ENCODE data around the gene SORCS2.
"Not testable (repeated sequence)": the region's sequence is repeated elsewhere in the genome, so short reads cannot be mapped to it uniquely, and the experiment has no call there.

The SORCS2 gene

DNA sequence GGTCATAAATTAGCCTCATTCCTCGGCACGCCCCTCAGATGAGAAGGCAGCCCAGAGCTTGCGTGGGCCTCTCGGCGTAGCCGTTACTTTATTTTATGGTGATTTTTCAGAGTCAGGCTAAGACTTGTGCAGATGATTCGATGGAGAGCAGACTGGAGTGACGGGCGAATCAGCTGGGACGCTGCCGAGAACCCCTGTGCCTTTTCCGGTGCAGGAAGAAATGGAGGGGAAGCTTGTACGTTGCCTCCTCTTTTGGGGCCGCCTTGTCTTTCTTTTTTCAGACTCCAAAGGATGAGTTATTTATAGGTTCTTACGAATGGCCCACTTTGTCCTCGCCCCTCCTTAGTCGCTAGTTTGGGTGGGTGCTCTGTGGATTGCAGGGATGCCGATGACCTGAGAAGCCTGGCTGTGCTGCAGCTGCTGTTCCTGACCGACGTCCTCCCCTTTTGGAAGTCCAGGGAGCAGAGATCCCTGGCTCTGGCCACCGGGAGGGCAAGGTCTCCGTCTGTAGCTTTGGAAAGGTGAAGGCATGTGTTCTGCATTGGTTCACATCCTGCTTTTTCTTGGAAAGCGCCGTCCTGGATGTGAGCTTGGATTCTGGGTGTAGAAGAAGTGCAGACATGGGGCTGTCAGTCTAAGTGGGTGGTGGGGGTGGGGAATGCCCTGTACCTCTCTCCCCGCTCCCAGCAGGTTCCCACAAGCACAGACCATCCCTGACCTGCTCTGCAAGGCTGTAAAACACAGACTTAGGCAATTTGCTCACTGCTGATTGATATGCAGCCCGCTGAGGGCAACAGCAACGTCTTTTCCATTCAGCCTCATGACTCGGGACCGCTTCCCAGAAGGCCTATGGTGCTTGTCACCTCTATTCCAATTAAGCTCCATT, 9.3 kb downstream of the SORCS2 start:
- DNase-seq: no peak

DNA sequence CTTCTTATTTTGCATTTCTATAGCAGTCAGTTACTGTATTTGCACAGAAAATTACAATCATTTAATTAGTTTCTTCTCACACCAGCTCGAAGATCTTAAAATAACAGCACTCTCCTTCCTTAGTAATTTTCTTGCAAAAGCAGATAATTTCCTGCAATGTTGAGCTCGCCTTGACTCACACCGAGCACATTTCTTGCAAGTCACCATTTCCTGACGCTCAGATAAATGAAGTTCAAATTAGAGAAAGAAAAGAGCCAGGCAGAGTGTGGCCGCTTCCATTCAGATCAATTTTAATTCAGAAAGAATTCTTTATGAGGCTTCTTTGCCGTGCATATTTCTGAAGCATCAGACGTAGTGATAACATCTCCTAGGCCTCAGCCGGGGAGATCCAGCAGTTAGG, 10.1 kb downstream of the SORCS2 start:
- no peak for DNase-seq

DNA sequence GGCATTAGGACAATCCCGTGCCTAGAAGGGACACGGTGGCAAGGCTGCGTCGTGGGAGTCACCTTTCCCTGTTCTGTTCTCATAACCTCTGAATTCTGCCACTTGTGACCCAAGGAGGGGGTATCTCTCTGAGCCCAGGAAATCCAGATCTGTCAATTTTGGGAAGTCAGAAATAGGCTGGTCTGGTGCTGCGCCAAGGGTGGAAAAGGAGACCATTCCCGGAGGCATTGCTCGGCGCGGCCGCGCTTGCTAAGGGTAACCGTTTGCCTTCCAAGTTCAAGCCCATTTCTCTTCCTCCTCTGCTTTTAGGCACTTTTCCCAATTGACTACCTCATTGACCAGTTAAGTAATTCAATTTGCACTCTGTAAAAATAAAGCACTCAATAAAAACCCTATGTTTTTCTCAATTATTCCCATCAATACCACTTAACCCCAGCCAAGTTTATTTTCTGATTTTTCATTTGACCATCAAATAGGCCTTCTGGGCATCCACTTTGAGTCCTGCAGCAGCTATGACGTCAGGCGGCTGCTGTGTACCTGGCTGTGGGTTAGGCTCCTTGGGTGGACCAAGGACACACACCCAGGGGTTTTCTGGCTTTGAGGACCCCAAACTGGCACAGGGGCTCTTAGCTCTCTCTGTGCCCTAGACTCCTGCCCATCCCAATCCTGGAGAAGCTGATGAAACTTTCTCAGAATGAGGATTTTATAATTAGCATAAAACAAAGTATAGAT, 12.5 kb downstream of the SORCS2 start:
- no peak for DNase-seq

DNA sequence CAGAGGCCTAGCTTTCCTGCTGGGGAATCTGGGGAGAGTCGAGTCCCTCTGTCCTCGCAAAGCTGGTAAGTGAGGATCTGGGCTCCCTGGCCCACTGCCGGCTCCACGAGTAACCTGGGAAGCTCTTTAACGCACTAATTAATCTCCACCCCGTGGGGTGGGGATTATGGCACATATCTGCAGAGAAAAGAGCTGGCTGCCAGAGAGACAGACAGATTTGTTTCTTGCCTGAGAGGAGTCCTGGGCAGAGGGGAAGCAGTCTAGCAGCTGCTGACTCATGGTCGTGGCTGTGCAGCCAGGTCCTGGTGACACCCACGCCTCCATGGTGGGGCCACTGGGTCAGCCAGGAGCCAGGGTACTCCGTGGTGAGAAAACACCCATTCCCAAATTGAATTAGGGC, 14.0 kb downstream of the SORCS2 start:
- DNase-seq: no peak

DNA sequence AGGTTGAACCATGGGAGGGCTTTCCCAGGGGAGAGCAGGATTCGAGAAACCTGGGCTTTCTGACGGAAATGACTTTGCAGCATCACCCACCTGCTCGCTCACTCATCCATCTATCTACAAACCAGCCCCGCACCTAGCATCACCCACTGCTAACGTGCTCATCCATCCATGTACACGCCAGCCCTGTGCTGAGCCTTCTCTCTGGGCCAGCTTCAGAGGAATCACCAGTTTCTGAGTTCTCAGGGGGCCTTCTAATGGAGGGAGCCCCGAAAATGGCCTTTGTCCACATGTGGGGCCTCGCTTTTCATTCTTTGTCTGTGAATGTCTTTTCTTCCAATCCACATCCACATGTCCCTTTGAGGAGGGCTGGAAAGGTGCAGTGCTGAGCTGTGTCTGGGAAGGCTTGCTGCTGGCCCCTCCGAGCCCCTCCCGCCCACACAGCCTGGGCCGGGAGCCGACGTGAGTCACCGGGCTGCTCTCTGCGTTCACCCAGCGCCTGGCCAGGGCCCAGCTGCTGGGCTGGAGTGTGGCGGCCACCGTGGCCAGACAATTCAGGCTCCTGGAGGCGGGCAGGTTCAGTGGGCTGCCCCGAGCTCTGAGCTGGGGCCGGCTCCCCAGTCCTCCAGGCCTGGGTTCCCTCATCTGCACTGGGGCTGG, 14.7 kb downstream of the SORCS2 start:
- DNase-seq: no peak

DNA sequence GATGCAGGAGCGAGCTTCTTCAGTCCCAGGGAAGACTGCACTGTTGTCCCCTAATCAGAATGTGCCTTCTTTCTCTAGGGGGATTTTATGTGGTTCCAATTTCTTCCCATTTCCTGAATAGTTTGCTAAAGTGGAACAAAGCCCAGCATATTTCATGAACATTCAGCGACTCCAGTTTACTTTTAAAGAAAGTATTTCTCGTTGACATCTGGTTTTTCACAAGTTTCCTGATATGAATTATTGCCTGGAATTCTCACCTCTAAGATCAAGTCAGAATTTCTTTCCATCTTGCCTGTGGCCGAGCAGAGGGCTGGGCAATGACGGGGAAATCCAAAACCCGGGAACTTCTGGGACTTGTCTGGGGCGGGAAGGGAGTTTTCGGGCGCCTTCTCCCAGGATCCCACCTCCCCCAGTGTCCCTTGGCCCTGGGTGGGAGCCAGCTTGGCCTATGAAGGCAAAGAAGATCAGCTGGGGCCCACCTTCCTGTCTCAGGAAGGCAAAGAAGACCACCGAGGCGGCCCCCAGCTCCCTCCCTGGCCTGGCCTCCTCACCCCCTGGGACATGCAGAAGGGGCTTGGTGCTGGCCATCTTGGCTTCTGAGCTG, 15.4 kb downstream of the SORCS2 start:
- no peak for DNase-seq

DNA sequence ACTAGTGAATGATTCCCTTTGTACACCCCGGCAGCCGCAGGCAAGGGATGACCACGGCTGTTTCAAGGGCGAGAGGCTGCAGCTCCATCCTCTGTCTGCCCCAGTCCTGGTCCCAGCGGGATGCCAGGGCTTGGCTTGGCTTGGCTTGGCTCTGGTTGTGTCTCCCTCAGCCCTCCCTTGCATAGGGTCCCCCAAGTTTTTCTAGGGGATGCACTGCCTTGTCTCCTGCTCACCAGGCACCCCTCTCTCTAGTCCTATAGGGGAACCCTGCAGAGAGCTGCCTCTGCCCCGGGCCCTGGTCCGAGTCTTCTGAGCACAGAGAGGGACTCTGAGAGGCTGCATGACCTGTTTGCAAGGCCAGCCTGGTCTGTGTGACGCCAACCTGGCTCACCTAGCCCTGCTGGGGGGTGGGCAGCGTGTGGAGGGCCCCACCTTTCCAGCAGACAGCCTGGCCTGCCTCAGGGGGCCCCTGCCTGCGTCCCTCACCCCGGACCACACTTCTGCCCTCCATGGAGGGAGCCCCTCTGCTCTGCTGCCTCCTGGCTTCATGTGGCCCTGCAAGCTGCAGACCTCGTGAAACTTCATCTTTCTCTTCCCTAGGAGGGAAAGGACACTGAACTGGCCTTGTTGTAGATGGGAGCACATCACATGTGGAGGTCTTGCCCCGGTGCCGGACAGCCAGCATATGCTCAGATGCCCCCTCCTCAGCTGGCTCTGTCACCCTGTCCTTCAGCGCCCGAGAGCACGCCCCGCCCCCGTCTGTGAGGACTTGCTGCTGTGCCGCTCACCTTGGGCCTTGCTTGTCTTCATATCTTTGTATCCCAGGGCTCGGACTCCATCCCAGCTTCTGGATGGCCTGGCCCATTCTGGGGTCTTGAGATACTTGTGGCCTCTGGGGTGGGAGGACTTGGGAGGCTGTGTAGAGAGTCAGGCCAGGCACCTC, 16.4 kb downstream of the SORCS2 start:
- DNase-seq: no peak

DNA sequence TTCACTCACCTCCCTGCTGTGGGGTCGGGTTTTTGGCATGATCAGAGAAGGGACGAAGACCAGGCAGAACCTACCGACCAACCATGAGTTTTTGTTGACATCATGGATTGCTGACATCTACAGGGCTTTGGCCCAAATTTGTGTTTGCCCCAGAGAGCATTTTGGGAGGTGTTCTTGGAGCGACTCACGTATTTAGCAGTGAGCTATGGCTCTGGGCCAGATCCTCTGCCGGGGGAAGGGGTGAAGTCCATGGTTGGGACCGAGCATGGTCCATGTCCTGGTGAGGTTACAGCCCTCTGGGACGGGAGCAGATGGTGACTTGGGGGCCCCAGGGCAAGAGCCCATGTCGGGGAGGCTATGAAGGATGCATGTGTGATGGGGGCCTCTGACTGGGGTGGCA, 17.4 kb downstream of the SORCS2 start:
- no peak for DNase-seq

DNA sequence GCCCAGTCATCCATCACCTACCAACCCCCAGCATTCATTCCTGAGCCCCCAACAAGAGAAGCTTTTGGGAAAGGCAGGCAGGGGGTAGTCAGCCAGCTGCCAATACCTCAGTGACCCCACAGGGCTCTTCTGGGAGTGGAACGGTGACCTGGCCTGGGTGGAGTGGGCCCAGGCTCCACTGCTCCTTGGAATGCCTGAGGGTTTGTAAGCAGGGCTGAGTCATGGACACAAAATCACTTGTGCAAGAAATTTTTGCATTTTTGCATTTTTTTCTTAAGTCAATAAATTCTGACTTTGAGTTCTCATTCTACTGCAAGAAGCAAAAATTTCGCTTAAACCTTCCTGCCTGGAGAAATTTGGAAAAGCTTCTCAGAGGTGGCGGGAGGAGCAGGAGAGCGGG, 18.5 kb downstream of the SORCS2 start:
- no peak for DNase-seq

DNA sequence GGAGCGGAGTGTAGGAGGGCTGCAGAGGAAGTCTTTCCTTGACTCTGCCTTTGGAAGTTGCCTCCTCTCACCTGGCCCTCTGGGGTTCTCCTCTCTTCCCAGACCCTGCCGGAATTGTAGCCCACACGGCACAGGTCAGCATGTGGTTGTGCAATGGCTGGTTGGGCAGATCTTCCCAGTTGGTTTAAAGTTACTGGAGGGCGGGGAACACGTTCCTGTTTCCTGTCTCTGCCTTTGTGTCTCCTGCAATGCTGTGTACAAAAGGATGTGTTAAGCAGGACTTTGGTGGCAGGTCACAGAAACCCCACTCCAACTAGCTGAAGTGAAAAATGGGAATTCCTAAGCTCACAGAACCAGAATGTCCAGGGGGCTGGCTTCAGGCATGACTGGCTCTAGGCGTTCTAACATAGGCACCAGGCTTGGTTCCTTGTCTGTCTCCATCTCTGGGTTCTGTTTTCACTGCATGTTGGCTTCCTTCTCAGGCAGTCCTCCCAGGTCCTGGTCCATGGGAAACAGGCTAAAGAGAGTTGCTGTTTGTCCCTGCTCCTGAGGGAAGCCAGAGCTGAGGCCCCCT, 19.9 kb downstream of the SORCS2 start:
- no peak for DNase-seq

DNA sequence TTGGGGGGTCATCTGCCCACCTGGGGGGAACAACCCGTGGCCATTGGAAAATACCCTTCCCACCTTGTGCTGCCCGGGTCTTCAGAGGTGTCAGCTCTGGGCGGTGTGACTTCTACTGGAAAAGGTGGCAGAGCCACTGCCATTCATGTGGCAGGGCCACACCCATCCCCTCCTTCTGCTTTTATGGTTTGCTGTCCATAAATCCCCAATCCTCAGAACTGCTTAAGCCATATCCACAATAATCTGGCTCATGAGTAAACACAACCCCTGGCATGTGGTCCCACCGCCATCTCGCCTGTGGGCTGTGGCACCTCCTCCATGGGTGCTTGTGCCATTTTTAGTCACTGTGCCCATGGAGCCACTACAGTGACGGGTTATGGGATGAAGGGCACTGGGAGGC, 20.6 kb downstream of the SORCS2 start:
- no peak for DNase-seq

DNA sequence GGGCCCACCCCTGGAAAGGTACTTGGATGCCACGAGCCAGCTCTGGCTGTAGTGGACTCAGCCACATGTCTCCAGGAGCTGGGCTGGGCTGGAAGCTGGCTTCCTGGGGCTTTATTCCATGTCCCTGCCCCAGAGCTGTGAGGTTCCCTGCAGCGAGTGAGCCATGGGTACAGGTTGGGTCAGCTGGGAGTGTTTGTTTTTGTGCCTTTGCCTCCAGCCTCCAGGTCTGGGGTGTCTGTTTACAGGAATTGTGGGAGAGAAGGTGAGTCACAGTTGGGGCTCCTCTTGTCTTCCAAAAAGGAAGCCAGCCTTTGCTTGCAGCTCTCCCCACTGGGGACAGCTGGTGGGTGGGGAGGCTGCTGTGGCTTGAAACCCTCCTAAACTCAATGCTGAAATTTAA, 21.5 kb downstream of the SORCS2 start:
- no peak for DNase-seq

DNA sequence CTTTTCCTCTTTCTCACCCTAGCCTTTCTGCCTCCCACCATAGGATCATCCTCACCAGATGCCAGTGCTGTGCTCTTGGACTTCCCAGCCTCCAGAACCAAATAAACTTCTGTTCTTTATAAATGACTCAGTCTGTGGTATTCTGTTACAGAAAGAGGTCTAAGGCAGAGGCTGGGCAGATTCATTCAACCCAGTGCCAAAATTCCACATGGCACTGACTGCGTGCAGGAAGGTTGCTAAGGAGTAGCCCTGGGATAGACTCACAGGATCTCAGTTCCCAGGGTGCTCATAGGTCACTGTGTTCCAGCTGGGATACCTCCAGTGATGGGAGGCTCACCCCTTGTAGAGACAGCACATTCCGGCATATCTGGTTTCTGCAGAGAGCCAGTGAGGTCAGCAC, 22.0 kb downstream of the SORCS2 start:
- no peak for DNase-seq

DNA sequence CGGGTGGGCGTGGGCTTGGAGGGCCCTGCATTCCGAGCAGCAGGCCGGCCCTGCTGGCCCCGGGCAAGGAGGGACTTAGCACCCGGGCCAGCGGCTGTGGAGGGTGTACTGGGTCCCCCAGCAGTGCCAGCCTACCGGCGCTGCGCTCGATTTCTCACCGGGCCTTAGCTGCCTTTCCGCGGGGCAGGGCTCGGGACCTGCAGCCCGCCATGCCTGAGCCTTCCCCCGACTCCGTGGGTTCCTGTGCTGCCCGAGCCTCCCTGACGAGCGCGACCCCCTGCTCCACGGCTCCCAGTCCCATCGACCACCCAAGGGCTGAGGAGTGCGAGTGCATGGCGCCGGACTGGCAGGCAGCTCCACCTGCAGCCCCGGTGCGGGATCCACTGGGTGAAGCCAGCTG, 22.8 kb downstream of the SORCS2 start:
- not testable (repeated sequence) for DNase-seq

DNA sequence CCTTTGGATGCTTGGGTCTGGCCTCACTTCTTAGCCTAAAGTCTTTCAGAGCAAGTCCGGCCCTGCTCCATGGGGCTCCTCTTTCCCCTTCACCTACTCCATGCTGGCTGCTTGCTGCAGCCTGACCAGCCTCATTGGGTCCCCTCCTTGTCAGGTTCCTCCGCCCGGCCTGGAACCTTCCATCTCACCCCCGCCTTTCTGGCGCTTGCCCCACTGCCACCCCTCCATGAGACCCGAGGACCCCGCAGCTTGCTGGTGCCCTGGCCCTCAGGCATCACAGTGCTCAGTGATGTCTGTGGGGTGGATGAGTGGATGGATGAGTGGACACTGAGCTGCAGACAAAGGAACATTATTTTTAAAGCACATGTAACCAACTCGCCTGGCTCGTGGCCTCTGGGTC, 24.7 kb downstream of the SORCS2 start:
- no peak for DNase-seq

DNA sequence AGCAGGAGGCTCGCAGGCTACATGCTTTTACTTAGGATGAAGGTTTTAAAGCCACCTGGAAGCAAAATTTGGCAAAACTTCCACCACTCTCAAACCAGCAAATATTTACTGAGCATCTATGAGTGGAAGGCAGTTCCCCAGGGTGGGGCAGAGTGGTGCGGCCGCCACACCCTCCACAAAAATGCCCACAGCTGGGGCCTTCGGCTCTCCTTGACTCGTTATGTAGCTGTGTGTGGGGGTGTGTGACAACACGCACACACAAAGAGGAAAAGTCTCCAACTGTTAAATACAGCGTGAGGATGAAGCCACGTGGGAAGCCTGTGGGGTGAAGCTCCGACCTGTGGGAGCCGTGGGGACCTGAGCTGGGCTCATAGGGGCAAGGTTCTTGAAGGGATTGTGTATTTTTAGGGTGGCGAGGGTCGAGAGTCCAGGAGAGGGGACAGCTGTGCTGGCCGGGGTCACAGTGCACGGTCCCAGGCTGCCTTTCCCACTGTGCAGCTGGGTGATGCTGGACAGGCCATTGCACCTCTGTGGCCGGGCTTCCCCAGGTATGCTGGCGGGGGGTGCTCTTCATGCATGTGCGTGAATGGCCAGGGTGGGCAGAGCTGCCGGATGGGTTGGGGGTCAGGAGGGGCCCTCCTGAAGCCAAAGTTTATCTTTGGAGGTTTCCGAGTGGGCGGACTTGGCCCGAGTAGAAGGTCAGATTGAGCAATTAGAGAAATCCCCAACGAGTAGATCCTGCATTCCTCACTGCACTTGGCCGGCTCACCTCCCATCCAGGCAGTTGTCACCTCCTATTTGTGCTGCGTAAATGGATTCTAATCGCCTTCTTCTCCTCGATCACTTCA, 25.4 kb downstream of the SORCS2 start:
- no peak for DNase-seq

DNA sequence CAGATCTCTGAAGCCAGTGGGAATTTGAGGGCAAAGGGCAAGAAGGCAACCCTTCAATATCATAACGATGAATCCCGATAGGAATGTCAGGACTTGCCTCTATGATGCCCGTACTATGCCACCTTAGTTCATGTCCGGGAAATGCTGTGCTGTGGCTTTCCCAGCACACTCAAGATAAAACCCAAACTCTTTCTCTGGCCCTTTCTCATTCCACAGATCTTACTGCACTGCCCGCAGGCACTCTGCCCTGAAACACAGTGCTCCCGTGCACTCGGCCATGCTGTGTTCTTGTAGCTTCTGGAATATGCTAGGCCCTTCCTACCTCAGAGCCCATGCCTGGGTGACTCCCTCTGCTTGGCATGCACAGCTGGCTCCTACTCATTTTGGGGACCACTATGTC, 26.3 kb downstream of the SORCS2 start:
- no peak for DNase-seq

DNA sequence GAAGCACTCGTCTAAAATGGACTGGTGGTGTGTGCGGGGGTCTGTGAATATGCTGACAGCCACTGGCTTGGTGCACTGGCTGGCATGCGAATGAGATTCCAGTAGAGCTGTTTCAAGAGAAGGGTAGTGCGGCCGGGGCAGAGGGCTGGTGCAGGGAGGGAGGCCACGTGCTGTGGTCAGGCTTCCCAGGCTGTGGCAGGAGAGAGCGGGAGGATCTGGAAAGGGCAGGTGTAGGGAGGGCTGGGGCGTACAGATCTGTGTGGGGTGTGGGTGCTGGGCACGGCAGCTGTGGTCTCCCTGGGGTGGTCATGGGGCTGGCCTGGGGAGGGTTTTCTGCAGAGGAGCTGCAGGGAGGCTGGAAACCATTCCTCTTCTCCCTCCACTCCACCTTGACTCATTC, 30.2 kb downstream of the SORCS2 start:
- DNase-seq: no peak

DNA sequence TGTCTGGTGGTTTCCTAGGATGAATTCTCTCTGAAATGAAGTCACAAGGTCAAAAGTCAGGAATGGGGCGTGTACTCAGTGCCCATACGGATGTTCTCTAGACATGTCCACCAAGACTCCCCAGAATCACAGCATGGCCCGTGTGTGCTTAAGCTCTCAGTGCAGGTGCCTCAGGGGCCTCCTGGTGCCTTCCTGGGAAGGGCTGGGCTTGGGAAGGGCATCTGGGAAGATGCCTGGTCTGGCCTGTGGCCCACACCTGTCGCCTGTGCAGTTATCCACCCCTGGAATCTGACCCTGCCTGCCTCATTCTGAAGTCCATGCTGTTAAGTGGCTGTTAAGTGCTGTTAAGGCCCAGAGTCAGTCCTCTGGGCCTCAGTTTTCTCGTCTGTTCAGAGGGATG, 31.2 kb downstream of the SORCS2 start:
- no peak for DNase-seq

DNA sequence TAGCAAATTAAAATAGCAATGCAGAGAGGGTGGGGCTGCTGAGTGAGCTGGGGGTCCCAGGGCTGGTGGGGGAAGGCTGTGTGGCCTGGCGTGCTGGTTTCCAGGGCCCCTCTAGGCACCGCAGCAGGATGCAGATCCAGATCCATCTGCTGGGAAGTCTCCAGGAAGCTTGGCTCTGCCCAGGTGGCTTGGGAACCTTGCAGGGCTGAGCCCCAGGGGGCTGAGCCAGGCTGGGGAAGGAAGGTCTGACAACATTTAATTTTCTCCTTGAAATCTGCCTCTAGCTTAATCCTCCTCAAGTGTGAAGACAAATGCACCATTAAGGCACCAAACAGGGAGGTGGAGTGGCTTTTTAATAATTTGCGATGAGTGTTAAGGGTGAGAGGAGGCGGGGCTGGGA, 31.7 kb downstream of the SORCS2 start:
- no peak for DNase-seq

Measured in NCI-H2107 (cell line).